CD4-positive, alpha-beta T cell treated with Interleukin-4 for 1 hour (primary cell): Measurements from ENCODE around the gene RNF121.
"Not testable (repeated sequence)": the region's sequence is repeated elsewhere in the genome, so short reads cannot be mapped to it uniquely, and the experiment has no call there.

Source experiments
- DNase-seq, 2 donors: peaks; one replicate each; pipeline ENCODE4 v3.0.0-alpha.2; 2020 to 2022

Gene RNF121

GRCh38 chr11:71928737-71929443 lies at the start of gene RNF121:
TSS of gene RNF121 (plus strand) at chr11:71929046. CDS start at chr11:71929062, 16 bp downstream.
- peak; percentile 96 to 97 for DNase-seq

GRCh38 chr11:71885806-71886205 lies 43.0 kb upstream of the RNF121 start:
- DNase-seq: not testable (repeated sequence)

- not testable (repeated sequence) for DNase-seq
Measured at GRCh38 chr11:71888335-71889010, 40.4 kb upstream of the RNF121 start.

GRCh38 chr11:71889181-71889872 lies 39.5 kb upstream of the RNF121 start:
- not testable (repeated sequence) for DNase-seq

GRCh38 chr11:71895961-71896360 lies 32.9 kb upstream of the RNF121 start:
- no peak for DNase-seq

GRCh38 chr11:71901137-71901536 lies 27.7 kb upstream of the RNF121 start:
- not testable (repeated sequence) for DNase-seq

GRCh38 chr11:71908218-71908617 lies 20.6 kb upstream of the RNF121 start:
- DNase-seq: no peak

- not testable (repeated sequence) for DNase-seq
Measured at GRCh38 chr11:71910775-71911174, 18.1 kb upstream of the RNF121 start.

- DNase-seq: not testable (repeated sequence)
Measured at GRCh38 chr11:71911321-71911985, 17.4 kb upstream of the RNF121 start.

GRCh38 chr11:71911986-71912340 lies 16.9 kb upstream of the RNF121 start:
- DNase-seq: not testable (repeated sequence)

GRCh38 chr11:71913756-71914526 lies 14.9 kb upstream of the RNF121 start:
- DNase-seq: no peak

GRCh38 chr11:71914617-71915189 lies 14.1 kb upstream of the RNF121 start:
- no peak for DNase-seq

- DNase-seq: no peak
Measured at GRCh38 chr11:71917646-71918140, 11.2 kb upstream of the RNF121 start.

GRCh38 chr11:71927820-71928736 lies 768 bp upstream of the RNF121 start, which contains the start of gene XNDC1N:
TSS of gene XNDC1N (minus strand) at chr11:71928594. CDS start at chr11:71923353, 5,241 bp downstream.
- peak; percentile 32 to 66 for DNase-seq

- no peak for DNase-seq
Measured at GRCh38 chr11:71929491-71929890, 645 bp downstream of the RNF121 start.

GRCh38 chr11:71930556-71931244 lies 1.9 kb downstream of the RNF121 start:
- DNase-seq: no peak

GRCh38 chr11:71931245-71931602 lies 2.4 kb downstream of the RNF121 start:
- DNase-seq: no peak

GRCh38 chr11:71933141-71933933 lies 4.5 kb downstream of the RNF121 start:
- no peak for DNase-seq

- DNase-seq: peak in 1 of 2 donors; percentile 23
Measured at GRCh38 chr11:71934213-71934612, 5.4 kb downstream of the RNF121 start.
